Fibroblast of villous mesenchyme (primary cell): ENCODE results near the gene CYP2U1. TPM values are rescaled to one million over a fixed set of nuclear protein-coding genes. Genes with fewer than 3 reads are reported as not detected.

Experiments used
- DNase-seq: peaks from one replicate; pipeline ENCODE4 v3.0.0-alpha.2; 2010; ENCODE audit warnings: low read depth
- H3K4me3 ChIP-seq: 2 replicates; pipeline ENCODE4 v1.5.1; 2011; ENCODE audit warnings: low read depth, mild to moderate bottlenecking, low read length
- CTCF ChIP-seq: IDR thresholded peaks from 2 replicates; pipeline ENCODE4 v1.5.1; 2012; ENCODE audit warnings: low read depth, mild to moderate bottlenecking, low read length; ENCODE audit not compliant: insufficient read depth
- total RNA-seq: library from RNA; depleted of rRNA; stranded (reverse); fragments of >200 nt; gene quantifications from 2 replicates; pipeline ENCODE4 v1.2.3, GENCODE V29; 2012

CYP2U1 gene
- total RNA-seq, 1 donor, result 19.0 TPM

GRCh38 chr4:107894138-107894603, 37.2 kb upstream of the CYP2U1 start:
- no peak for DNase-seq
- TF ChIP-seq CTCF, result no peak
- no peak overlapping the region for H3K4me3 ChIP-seq

- H3K4me3 ChIP-seq, result peak overlapping the region; percentile 1
- TF ChIP-seq CTCF, result no peak
- peak; percentile 87 for DNase-seq
Measured at GRCh38 chr4:107896158-107896645, 35.1 kb upstream of the CYP2U1 start.

- peak overlapping the region; percentile 1 for H3K4me3 ChIP-seq
- DNase-seq, result no peak
- no peak for TF ChIP-seq CTCF
Measured at GRCh38 chr4:107896646-107897045, 34.7 kb upstream of the CYP2U1 start.

GRCh38 chr4:107897823-107898222, 33.5 kb upstream of the CYP2U1 start:
- no peak overlapping the region for H3K4me3 ChIP-seq
- DNase-seq, result no peak
- TF ChIP-seq CTCF, result no peak

- TF ChIP-seq CTCF, result no peak
- no peak for DNase-seq
Measured at GRCh38 chr4:107900067-107900466, 31.3 kb upstream of the CYP2U1 start.

GRCh38 chr4:107900508-107900907, 30.8 kb upstream of the CYP2U1 start:
- no peak for TF ChIP-seq CTCF
- H3K4me3 ChIP-seq, result no peak overlapping the region
- peak; percentile 36 for DNase-seq

More at GRCh38 chr4:107900067-107900466, 31.3 kb upstream of the CYP2U1 start:
- H3K4me3 ChIP-seq, result no peak overlapping the region
